Right atrium auricular region (tissue), 2 donors: ENCODE data around the gene BAG3. TPM values are rescaled to one million over a fixed set of nuclear protein-coding genes. Genes with fewer than 3 reads are reported as not detected.

ENCODE experiments used
- DNase-seq: peaks from one replicate; pipeline ENCODE4 v3.0.0-alpha.2; 2019; ENCODE audit warnings: low spot score
- H3K27ac ChIP-seq, 2 donors: fragments of 200-600 bp; sonication (generic); 1 replicate in 1 of 2; 2 replicates in 1 of 2; pipeline ENCODE4 v1.5.1; 2016 to 2019
- H3K27me3 ChIP-seq, 2 donors: fragments of 200-600 bp; sonication (generic); one replicate each; pipeline versions ENCODE4 v1.5.1 to v1.6.0; 2017 to 2019
- H3K36me3 ChIP-seq: fragments of 200-600 bp; sonication (generic); one replicate; pipeline ENCODE4 v1.5.1; 2016
- H3K4me1 ChIP-seq, 2 donors: fragments of 200-600 bp; sonication (generic); one replicate each; pipeline versions ENCODE4 v1.5.1 to v1.6.0; 2017 to 2019
- H3K4me3 ChIP-seq, 2 donors: fragments of 200-600 bp; sonication (generic); 1 replicate in 1 of 2; 2 replicates in 1 of 2; pipeline ENCODE4 v1.5.1; 2017 to 2019; ENCODE audit warnings: mild to moderate bottlenecking in 1 of 2, moderate library complexity in 1 of 2
- H3K9me3 ChIP-seq, 2 donors: fragments of 200-600 bp; sonication (generic); one replicate each; pipeline ENCODE4 v1.5.1; 2019
- CTCF ChIP-seq, 2 donors: fragments of 200-600 bp; sonication (generic); IDR thresholded peaks; one replicate each; pipeline ENCODE4 v1.5.1; 2019; ENCODE audit warnings: antibody characterized with exemption in 2 of 2
- total RNA-seq, 2 donors: library from RNA; depleted of rRNA; stranded (reverse); fragments of >200 nt; gene quantifications; one replicate each; pipeline ENCODE4 v1.1.0, GENCODE V29; 2016

Gene BAG3
- total RNA-seq, 2 donors from 2014 or later: 126 to 152 TPM

GRCh38 chr10:119694608-119695007 is 43.4 kb downstream of the BAG3 start:
- H3K9me3 ChIP-seq: no peaks in the 10 kb centered on the region
- H3K27ac ChIP-seq: no peak overlapping the region
- no peak for TF ChIP-seq CTCF (IDR thresholded peaks at IDR 0.05)
- H3K36me3 ChIP-seq: no peaks in the 10 kb centered on the region
- H3K4me1 ChIP-seq: no peaks in the 10 kb centered on the region
- DNase-seq: no peak
- H3K4me3 ChIP-seq: no peak overlapping the region
- H3K27me3 ChIP-seq: no peaks in the 10 kb centered on the region

GRCh38 chr10:119700321-119700954 is 49.3 kb downstream of the BAG3 start:
- no peaks in the 10 kb centered on the region for H3K9me3 ChIP-seq
- no peak for DNase-seq
- no peaks in the 10 kb centered on the region for H3K4me1 ChIP-seq
- H3K27me3 ChIP-seq: no peaks in the 10 kb centered on the region
- no peak overlapping the region for H3K4me3 ChIP-seq
- no peak overlapping the region for H3K27ac ChIP-seq
- no peaks in the 10 kb centered on the region for H3K36me3 ChIP-seq
- no peak for TF ChIP-seq CTCF (IDR thresholded peaks at IDR 0.05)

- no peak overlapping the region for H3K27ac ChIP-seq
- no peaks in the 10 kb centered on the region for H3K27me3 ChIP-seq
- H3K4me3 ChIP-seq: no peak overlapping the region
- H3K9me3 ChIP-seq: no peaks in the 10 kb centered on the region
- DNase-seq: no peak
- TF ChIP-seq CTCF (IDR thresholded peaks at IDR 0.05): no peak
- no peaks in the 10 kb centered on the region for H3K36me3 ChIP-seq
- H3K4me1 ChIP-seq: no peaks in the 10 kb centered on the region
Observed at GRCh38 chr10:119701861-119702260, 50.7 kb downstream of the BAG3 start.

GRCh38 chr10:119702583-119702982 is 51.4 kb downstream of the BAG3 start:
- H3K36me3 ChIP-seq: no peaks in the 10 kb centered on the region
- no peak for DNase-seq
- H3K27ac ChIP-seq: no peak overlapping the region
- TF ChIP-seq CTCF (IDR thresholded peaks at IDR 0.05): no peak
- H3K4me3 ChIP-seq: no peak overlapping the region
- no peaks in the 10 kb centered on the region for H3K27me3 ChIP-seq
- no peaks in the 10 kb centered on the region for H3K9me3 ChIP-seq
- H3K4me1 ChIP-seq: no peaks in the 10 kb centered on the region

- DNase-seq: no peak
- H3K4me1 ChIP-seq: no peaks in the 10 kb centered on the region
- H3K27me3 ChIP-seq: no peaks in the 10 kb centered on the region
- TF ChIP-seq CTCF (IDR thresholded peaks at IDR 0.05): no peak
- no peaks in the 10 kb centered on the region for H3K36me3 ChIP-seq
- no peak overlapping the region for H3K4me3 ChIP-seq
- no peaks in the 10 kb centered on the region for H3K9me3 ChIP-seq
- H3K27ac ChIP-seq: no peak overlapping the region
Observed at GRCh38 chr10:119703903-119704508, 52.8 kb downstream of the BAG3 start.

- TF ChIP-seq CTCF (IDR thresholded peaks at IDR 0.05): no peak
- H3K27me3 ChIP-seq: no peaks in the 10 kb centered on the region
- no peak overlapping the region for H3K27ac ChIP-seq
- no peaks in the 10 kb centered on the region for H3K4me1 ChIP-seq
- no peaks in the 10 kb centered on the region for H3K9me3 ChIP-seq
- no peaks in the 10 kb centered on the region for H3K36me3 ChIP-seq
- no peak overlapping the region for H3K4me3 ChIP-seq
- DNase-seq: no peak
Observed at GRCh38 chr10:119705434-119705831, 54.3 kb downstream of the BAG3 start.
